Measurements from ENCODE around the gene CTDSPL.

CTDSPL gene

DNA sequence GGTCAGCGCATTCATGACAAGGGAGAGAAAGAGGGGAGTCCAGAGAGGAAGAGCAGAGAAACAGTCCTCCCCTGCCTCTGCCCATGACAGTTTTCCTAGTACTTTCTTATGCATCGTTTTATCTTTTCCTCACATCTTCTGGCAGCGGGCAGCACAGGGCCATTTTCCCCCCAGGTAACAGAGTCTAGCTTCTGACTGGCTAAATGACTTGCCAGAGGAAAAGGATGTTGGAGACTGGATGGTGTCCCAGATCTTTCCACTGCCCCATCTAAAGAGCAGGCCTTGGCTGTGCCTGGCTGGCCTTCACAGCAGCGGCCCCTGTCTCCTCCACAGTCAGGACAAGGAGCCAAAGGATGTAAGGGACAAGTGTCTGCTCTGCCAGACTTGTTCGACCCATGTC, 59.3 kb downstream of the CTDSPL start:
- no peak for DNase-seq

DNA sequence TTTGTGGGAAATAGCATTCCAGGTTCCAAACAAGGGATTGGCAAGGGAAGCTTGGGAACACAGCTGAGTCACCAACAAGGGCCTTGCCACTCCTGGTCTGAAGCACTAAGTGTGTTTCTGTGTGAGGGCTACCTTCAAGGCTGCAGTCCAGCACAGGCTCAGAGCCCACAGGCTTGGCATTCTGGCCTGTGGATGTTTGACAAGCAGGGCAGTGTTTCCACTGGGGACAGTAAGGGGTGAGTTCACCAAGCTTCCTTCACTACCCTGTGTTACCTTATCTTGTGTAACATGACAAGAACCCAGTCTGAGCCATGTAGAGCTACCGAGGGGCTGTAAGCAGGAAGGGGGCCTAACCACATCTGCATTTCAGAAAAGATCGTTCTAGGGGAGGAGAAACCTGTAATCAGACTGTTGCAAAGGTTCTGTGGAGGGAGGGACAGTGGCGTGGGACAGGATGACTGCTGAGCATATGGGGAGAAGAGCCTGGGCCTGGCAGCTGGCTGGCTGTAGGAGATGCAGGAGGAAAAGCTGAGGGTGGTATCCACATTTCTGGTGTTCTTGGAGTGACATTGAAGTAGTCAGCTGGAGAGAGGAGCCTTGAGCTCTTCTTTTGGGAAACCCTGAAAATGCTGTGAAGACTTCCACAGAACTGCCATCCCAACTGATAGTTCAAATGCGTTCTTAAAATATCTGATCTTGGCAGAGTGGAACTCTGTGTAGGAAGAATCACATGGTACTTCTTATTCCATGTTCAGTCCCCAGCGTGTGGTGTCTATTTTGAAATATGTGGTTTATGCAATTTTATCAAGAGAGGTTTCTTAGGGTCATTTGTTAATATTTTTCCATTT, 61.3 kb downstream of the CTDSPL start:
- DNase-seq, result no peak

DNA sequence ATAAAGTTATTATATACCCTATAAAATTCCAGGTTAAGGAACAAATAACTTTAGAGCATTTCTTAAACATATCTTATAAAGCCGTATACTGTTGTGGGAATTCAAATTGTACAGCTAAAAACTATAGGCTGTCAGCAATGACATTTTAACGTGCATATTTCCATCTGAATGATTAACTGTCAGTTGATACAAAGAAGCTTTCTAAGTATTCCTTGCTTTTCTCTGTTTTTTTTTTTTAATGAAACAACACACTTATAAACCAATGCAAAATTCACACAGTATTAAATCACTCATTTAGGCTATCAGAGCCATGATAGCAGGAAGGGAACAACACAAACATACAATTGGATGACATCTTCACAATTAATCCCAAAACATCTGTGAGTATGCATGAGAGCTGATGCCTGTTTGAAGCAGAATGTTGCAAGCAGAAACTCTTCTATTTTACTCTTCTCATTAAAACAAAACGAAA, 61.9 kb downstream of the CTDSPL start:
- DNase-seq, result no peak

DNA sequence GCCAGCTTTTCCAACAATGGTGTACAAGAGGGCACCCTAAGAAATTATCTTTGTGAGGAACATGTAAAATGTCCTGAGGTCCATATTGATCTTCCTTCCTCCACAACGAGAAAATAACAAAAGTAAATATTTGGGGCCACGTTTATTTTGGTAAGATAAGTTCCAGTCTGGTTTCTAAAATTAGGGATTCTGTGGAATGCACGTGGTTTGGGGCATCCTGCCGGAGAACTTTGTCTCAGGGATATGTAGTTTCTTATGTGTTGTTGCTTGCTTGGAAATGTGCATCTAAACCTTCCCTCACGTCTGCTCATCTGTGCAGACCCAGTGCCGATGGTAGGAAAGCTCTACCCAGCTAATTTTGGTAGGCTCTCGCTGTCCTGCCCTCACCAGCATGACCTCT, 62.8 kb downstream of the CTDSPL start:
- DNase-seq, result no peak

DNA sequence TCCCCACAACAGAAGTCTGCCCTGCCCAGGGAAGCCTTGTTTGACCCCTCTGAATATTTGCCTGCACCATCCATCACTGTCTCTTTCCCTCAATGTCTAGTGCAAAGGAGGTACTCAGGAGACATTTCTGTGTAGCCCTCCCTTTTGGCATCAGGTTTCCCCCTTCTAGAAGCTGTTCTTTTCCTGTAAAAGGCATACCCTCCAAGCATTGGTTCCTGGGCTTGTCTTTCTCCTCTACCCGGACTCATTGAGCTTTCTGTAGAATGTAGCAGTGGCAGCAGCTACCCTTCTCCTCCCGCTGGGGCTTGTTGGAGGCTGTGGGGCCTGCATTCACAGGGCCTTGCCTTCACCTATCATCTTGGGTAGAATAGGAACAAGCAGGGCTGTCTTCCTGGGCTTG, 63.5 kb downstream of the CTDSPL start:
- DNase-seq, result no peak

DNA sequence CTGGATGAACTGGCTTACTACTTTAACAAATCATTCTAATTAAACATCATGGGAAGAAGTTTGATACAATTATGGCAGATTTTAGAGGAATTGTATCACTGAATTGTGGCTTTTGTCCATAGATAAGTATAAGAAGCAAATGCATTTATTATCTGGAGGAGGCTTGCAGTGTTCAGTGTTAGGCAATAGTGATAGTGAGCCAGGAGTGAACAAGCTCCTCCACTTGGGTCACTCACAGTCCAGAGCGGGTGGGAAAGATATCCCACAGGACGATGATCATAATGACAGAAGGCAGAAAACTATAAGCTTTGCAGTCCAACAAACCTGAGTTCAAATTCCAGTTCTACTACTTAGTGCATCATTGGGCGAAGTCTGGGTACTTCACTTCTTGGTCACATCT, 64.9 kb downstream of the CTDSPL start:
- DNase-seq, result no peak

DNA sequence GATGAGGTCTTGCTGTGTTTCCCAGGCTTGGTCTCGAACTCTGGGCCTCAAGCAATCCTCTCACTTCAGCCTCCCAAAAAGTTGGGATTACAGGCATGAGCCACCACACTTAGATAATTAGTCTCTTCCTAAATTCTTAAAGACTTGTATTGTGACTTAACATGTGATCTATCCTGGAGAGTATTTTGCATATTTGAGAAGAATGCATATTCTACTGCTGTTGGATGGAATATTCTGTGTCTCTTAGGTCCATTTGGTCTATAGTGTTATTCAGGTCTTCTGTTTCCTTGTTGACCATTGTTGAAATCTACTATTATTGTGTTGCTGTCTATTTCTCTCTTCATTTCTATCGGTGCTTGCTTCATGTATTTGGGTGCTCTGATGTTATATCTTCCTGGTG, 68.8 kb downstream of the CTDSPL start:
- DNase-seq, result no peak

DNA sequence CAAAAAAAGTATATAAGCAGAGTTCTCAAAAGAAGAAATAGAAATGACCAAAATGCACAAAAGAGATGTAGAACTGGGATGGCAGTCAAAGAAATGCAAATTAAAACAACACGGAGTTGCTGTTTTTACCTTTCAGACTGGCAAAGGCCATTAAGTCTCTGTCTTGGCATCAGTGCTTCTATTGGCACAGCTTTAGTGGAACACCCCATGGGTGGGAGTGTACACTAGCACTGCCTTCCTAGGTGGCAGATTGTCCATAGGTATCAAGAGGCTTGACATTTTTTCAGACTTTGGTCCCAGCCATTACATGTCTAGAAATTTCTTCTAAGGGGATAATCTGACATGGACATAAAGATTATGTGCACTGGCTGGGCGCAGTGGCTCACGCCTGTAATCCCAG, 70.8 kb downstream of the CTDSPL start:
- no peak for DNase-seq

DNA sequence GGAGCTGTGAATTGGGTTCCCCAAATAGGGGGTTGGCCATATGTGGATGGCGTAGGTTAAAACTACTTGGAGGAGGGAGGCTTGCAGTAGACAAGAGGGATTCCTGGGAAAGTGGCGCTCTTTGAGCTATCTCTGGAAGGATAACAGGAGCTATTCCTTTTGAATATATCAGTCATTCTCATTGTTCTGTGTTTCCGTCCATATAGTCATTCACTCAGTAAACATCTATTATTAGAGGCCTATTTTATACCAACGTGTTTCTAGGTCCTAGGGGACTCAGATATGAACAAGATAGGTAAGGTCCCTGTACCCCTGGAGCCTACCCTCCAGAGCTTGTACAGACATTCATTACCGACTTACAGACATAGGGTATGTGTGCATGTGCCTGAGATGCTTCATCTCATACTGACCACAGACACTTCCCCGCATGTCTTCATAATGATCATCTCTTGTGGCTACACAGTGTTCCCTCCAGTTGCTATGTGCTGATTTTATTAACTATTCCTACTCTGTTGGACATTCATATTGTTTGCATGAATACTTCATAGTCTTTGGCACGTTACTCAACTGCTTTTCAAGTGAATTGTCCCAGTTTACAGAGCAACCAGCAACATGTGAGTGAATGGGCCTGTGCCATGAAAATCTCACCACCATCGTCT, 73.1 kb downstream of the CTDSPL start:
- DNase-seq, result no peak

DNA sequence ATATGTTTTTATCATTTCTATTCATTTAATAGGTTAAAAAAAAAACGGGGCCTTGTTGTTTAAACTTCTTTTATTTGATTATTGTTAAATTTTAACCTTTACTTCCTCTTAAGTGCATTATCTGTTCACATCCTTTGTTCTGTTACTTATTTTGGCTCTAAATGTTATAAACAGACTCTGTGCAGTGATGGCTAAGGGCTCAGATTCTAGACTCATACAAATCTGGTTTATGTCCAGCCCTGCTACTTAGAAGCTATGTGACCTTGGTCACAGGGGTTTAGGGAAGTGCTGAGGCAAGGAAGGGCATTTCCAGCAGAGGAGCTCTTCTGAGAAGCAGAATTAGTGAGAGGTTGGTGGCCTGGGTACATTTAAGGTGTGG, 73.6 kb downstream of the CTDSPL start:
- no peak for DNase-seq

DNA sequence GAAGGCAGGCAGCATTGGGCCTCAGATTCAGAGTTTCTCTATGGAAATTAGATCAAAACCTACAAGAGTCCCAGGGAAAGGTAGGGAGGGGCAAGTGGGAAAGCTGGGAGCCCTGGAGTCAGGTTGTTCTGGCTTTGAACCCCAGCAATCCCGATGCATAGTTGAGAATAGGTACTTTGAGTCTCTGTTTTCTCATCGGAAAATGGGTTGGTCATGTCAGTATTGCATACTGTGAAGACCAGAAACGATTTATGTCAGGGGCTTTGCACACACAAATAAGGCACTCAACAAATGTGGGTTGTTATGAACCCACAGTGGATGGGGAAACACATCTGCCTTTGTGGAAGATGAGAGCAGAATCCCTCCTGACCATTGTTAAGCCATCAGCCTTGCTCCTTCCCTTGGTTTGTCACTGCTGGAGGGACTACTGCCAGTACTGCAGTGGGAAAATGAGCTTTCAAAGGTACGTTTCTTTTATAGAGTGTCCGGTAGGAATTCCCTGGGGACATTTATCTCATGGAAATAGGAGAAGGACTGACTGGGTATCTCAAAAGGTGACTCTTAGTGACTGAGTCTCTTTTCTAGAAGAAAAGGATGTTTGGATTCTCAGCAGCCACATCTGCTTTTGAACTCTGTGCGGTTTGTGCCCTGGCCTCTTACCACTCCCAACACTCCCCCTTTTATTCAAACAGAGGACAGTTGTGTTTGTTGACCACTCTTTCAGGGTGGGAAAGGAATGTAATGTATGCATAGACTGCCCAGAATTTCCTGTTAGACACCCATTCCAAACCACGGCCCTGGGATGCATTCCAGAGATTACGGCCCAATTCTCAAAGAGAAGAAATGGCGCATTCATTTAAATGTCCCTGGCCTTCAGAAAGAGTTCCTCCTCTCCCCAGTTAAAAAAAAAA, 74.3 kb downstream of the CTDSPL start:
- no peak for DNase-seq

DNA sequence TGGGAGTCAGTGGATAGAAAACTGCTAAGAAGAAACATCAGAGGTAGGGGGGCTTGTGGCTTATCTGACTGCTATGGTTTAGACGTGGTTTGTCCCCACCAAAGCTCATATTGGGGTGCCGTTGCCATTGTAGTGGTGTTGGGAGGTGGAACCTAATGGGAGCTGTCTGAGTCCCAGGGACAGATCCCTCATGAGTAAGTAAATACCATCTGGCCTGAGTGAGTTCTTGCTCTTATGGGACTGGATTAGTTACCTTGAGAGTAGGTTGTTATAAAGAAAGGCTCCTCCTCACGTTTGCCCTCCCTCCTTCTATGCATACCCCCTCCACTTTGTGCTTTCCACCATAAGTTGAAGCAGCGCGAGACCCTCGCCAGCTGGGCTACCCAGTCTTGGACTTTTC, 75.5 kb downstream of the CTDSPL start:
- DNase-seq, result no peak

DNA sequence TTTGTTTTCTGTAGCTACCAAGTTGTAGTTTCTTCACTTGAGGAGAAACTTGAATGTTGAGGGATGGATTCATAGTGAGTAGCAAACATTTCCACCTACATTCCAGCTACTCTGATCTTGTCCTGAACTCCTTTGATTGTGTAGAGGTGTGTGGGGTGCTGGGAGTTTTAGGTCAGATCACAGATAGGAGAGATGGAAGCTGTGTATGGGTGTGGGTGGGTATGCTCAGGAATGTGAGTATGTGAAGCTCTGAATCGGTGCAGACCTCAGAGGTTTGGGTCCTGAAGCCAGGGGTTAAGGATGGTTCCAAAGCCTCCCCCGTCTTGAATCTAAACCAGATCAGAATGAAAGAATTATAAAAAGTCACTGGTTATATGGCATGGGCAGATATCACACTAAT, 76.3 kb downstream of the CTDSPL start:
- DNase-seq, result no peak

DNA sequence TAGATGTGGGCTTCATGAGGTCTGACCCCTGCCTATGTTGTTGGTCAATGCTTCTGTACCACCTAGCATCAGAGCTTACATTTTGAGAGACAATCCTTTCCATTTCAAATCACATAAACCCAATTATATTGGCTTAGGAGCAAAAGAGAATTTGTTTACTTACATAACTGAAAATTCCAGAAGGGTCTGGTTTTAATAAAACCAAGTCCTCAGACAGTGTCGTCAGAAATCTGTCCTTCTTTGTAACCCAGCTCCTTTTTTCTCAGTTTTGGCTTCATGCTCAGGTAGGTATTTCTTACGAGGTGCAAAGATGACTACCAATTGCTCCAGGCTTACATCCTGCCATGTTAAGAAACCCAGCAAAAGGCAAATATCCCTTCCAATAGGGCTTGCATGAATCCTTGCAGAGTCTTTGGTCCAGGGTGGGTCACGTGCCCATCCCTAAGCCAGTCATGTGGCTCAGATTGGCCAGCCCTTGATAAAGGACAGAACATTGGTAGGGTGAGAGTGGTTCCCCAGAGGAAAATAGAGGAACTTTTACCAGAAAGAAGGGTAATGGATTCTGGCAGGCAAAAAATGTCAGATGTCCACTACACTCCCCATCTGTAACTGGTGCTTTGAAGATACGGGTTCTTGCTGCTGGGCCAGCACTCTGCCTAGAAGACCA, 78.7 kb downstream of the CTDSPL start:
- no peak for DNase-seq

DNA sequence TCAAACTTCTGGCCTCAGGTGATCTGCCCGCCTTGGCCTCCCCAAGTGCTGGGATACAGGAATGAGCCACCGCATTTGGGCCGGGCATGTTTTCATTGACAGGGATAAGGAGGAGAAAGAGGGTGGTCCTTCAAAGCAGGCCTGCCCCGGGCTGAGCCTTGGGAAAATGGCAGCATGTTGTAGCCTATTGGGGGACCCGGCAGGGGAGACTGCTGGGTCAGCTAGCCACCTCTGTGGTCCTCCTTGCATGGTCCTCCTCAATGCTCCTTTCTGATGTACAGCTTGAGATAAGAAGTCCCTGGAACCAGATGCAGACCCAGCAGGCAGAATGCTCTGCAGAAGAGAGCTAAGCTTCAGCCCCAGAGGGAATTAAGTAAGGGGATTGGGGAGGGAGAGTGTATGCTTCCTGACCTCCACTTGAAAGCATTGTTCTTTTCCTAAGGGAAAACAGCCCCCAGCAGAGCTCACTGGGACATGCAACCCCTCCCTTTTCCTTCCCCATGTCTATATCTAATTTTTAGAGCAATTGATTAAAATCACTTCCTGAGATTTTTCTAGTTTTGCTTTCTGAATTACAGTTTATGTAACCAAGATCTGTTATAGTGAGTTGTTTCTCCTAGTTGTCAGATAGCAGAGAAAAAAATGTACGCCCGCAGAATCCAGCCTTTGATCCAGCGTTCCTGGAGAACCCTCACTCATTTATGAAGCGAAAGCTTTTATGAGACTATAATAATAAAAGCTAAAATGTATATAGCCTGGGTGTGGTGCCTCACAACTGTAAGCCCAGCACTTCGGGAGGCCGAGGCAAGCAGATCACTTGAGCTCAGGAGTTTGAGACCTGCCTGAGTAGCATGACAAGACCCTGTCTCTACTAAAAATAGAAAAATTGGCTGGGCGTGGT, 80.2 kb downstream of the CTDSPL start:
- DNase-seq, result no peak

DNA sequence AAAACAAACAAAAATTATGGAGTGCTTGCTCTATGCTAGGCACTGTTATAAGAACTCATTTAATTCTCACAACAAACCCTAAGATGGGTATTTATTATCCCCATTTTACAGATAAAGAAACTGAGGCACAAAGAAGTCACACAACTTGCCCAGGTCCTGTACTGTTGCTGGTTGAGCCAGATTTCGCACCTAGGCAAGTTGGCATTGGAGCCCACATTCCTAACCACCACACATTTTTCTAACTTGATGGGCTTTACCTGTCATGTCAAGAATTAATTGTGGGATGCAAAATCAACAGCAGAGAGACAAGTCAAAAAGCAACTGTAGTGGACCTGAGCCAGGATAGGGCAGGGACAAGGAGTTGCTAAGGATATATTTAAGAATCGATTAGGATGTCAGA, 81.0 kb downstream of the CTDSPL start:
- no peak for DNase-seq

DNA sequence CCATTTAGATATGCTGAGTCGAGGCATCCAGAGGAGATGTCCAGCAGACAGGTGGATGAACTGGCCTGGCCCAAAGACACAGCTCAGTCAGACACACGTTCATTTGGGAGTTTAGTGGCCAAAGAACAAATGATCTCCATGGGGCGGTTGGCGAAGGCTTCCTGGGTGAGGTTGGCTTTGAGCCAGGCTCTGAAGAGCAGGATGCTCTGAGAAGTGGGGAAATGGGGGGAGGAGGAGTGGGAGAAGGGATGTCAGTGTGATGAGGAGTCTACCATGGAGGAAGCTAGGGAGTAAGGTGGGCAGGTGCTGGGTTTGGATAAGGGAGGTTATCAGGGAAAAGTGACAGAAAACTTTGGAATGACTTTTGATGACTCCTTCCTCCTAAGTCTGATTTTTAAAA, 81.4 kb downstream of the CTDSPL start:
- no peak for DNase-seq

DNA sequence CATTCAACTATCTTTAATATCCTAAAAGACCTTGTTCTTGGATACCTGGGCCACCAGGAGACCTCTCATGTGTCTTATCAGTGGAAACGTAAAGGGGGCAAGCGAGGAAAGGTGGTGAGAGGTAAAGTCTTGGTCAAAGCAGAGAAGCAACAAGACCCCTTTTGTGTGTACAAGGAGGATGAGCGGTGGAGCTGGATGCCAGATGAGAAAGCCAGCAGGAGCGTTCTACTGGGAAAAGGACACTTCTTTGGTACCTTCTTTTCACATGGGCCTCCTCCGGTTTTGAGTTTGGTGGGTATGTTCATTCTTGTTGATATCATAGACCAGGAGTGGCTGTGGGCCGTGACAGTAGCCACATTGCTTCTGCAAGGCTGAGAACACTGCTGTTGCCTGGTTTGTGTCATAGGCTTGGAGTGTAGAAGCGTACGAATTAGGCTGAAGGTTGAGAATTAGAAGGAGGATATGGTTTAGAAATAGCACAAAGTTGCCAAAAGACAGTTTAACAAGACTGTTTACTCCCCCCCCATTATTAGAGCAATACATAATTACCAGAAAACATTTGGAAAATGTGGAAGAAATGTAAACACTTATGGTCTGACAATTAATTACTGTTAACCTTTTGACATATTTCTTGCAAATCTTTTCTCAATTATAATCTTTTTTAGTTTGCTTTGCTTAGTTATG, 82.1 kb downstream of the CTDSPL start:
- DNase-seq, result no peak

DNA sequence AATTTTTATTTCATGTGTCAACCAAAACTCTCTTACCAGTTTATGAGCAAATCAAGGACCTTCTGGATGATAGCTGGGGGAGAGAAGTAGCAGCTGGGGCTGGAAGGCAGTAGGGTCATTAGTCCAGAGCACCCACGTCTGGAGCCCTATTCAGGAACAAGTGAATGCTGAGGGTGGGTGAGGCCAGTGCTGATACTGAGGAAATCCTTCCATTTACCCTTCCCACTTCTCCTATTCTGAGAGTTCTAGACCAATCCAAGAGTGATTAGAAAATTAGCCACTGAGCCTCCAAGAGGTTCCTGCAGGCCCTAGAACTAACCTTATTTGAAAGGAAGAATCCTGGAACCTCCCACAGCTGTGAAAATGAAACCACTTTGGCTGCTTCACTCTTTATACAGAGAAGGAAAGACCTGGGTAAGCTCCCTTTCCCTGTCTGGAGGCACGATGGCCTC, 82.7 kb downstream of the CTDSPL start:
- DNase-seq, result no peak

DNA sequence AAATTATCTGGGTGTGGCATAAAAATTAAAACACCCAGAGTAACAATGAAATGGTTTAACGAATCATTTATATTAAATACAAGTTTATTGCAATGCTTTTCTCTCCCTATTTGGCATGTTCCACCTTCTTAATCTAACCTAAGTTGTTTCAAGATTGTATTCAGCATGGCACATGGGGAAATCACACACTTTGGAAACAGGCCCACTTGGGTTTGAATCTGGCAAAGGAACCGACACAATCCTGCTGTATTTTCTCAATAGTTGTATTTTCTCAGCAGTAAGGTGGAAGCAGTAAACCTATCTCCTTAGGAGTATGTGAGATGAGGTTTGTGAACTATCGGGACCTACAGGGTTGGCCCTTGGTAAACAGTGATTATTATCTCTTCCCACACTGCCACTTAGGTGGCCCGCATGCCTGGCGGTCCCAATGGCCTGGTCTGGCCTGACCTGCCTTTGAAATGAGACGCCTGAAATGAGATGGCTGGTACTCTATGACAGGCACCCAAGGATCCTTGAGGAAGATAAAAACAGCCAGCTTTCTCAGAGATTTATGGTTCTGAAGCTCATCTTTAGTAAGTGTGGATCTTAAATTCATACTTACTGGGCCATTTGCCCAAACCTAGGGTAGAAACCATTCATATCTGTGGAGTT, 83.6 kb downstream of the CTDSPL start:
- no peak for DNase-seq

Measured in stimulated activated CD8-positive, alpha-beta memory T cell treated with anti-CD3 and anti-CD28 coated beads, Interleukin-4, amount 100 ng/mL, for 48 hours (primary cell).